ENCODE measurements around the gene RBM33.

RBM33 gene

DNA sequence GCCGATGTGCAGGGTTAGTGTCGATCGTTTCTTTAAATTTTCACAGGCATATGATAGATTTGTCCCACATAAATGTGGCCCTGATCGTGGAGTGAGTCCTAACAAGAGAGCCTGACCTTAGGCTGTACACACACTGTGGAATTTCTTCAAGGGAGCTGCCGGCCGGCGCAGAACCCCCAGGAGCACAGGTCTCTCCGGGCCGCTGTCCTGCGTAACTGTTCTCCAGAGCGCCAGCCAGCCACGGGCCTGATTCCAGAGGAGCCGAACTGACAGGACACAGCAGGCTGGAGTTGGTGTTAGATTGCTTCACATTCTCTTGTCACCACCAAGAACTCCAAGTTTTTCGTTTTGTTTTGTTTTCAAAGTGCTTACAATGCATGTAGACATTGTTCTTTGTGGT is 130.5 kb downstream of the RBM33 start:
- no peak for DNase-seq (ENCODE audit: low read depth)

DNA sequence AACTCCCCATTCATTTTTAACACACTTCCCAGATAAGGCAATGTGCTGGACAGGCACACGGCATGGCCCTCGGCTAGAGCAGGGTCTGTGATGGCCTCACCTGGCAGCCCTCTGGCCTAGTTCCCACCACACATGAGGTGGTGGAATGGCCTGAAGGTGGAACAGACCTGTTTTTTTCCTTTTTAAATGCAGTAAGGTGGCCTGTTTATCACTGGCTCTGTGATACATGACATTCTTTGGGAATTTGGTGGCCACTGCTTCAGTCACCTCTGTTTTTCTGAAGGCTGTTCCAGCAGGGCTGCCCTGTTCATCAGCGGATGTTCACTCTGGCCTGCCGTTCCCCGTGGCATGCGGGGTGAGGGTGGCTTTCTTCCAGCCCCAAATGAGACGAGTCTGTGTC is 131.2 kb downstream of the RBM33 start:
- no peak for DNase-seq (ENCODE audit: low read depth)

DNA sequence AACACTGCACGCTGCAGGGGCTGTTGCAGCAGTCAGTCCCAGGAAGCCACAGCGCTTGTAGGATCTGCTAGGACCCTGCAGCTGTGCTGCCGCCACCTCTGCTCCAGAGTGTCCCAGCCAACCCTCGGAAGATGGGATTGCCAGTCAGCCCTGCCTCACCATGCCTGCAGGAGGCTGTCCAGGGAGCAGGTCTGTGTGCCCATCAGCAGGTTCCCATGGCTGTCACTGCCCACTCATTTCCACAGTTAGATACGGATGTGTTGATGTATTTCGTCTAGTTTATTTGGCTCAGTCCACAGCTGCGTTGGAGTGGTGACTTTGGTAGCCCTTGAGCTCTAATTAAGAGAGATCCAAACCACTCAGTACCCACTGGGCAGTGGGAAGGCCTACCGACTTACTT is 132.1 kb downstream of the RBM33 start:
- DNase-seq (ENCODE audit: low read depth), result no peak

DNA sequence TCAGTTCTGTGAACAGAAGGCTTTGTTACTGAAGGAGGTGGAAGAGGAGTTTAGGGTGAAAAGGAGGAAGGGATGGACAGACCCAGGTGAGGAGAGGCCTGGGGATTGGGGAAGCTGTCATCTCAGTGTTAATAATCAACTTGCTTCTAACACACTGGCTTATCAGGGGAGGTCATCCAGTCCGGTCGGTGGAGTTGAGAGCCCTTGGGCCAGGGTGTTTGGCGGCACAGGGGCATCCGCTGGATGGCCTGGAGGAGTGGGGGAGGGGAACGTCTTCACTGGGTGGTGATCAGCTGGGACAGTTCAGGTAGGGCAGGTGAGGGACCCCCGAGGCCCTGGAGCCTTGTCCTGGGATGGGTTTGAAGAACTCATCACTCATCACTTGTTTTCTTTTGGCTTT is 133.9 kb downstream of the RBM33 start:
- no peak for DNase-seq (ENCODE audit: low read depth)

DNA sequence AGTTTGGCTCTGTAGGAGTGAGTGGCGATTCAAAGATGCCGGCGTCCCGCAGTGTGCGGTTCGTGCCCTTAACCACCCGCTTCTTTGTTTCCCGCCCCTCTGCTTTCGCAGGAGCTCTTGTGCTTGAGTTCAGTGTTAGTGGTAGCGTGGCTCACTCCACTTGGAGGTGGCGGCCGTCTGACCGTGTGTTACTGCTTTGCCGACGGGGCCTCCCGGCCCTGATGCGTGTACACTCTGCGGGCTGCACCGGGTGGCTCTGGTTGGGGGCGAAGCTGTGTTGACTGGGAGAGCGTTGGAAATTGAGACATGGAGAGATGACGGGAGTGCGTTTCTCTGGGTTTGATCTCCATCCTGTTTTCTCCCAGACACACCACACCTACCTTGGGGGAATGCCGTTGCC is 136.4 kb downstream of the RBM33 start:
- DNase-seq (ENCODE audit: low read depth), result no peak

DNA sequence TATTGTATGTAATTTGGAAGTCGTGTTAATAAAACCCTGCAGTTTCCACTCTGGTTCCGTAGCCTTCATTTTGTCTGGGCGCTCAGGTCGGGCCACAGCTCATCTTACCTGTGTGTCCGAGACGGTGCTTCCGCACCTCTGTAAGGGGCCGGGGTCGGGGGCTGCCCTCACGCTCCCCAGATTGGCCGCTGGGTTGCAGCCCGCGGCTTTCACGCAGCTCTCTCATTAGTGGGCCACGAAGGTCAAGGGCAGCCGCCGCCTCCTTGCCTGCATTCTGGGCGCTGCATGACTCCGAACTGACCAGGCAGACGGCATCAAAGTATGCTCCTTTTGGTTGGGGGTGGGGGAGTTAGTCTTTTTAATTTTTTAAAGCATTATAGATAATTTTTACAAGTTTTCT is 137.0 kb downstream of the RBM33 start:
- no peak for DNase-seq (ENCODE audit: low read depth)

DNA sequence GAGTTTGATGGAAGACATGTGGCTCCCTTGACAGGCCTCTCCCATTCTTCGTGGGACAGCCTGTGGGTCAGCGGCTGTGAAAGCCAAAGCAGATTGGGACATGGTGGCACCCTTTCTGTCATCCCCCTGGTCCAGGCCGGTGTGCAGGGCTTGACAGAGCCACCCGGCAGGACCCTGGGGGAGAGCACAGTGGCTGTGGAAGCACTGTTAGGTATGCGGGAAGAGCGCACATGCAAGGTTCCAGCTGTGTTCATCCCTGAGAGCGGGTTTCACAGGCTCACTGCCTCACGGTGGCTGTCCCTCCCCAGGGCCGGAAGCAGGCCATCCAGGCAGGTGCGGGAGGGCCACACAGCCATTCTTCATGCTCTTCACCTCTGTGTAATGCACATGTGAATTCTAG is 138.0 kb downstream of the RBM33 start:
- no peak for DNase-seq (ENCODE audit: low read depth)

DNA sequence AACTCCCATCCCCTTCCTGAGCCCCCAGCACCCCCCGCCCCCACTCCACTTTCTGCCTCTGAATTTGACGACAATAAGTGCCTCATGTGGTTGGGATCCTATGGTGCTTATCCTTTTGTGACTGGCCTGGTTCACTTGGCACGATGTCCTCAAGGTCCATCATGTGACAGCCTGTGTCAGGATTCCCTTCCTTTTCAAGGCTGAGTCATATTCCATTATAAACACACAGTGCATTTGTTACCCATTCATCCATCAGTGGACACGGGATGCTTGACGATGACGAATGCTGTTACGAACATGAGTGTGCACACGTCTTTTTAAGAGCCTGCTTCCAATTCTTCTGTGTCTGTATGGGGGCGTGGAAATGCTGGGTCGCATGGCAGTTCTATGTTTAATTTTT is 141.1 kb downstream of the RBM33 start:
- DNase-seq (ENCODE audit: low read depth), result no peak

DNA sequence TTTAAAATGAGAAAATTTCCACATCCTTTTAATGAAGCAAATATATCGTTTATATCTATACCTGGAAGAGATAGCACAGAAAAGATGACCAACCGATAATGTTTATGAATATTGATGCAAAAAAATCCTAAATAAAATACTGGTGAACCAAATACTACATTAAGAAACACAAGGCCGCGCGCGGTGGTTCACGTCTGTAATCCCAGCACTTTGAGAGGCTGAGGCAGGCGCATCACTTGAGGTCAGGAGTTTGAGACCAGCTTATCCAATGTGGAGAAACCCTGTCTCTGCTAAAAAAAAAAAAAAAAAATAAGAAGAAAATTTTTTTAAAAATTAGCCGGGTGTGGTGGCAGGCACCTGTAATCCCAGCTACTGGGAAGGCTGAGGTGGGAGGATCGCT is 142.0 kb downstream of the RBM33 start:
- no peak for DNase-seq (ENCODE audit: low read depth)

DNA sequence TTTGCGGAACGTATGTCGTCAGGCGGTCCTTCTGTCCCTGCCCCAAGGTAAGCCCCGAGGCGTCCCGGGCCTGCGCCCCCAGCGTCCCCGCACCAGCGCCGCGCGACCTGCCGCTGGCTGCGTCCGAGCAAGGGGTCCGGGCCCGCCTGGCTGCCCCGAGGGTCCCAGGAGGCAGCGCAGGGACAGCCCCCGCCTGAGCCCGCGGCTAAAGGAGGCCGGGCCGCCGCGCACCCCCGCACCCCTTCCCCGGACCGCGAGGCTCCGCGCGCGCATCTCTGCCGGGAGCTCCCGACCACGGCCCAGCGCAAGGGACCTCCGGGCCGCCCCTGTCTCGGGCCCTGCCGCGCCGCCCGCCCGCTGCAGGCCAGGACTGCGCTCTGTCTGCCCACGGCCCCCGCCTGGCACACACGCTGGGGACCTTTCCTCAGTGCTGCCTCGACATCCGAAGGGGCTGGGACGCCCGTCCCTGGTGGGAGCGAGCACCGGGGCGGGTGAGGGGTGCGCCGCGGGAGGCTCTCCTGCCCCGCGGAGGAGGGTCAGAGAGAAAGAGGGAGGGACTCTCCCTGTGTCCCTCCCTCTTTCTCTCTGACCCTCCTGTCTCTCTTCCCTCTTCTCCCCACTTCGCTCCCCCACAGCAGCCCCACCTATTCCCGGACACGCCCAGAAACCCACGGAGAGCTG is 142.8 kb downstream of the RBM33 start:
- DNase-seq (ENCODE audit: low read depth), result no peak

DNA sequence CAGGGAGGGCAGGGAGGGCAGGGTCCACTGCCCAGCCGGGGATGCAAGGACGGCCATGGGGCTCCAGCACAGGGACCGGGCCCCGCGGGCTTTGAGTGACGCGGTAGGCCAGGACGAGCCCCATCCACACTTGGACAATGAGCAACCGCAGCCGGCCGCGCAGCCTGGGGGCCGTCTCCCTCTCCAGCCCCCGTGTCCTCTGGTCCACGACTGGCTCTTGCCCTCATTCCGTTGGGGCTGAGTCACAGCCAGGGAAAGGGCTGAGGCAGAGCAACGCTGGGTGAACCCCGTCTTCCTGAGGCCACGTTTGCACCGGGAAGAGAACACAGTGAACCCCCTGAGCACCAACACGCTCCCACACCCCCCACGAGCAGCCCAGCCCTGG is 144.1 kb downstream of the RBM33 start:
- DNase-seq (ENCODE audit: low read depth), result no peak

DNA sequence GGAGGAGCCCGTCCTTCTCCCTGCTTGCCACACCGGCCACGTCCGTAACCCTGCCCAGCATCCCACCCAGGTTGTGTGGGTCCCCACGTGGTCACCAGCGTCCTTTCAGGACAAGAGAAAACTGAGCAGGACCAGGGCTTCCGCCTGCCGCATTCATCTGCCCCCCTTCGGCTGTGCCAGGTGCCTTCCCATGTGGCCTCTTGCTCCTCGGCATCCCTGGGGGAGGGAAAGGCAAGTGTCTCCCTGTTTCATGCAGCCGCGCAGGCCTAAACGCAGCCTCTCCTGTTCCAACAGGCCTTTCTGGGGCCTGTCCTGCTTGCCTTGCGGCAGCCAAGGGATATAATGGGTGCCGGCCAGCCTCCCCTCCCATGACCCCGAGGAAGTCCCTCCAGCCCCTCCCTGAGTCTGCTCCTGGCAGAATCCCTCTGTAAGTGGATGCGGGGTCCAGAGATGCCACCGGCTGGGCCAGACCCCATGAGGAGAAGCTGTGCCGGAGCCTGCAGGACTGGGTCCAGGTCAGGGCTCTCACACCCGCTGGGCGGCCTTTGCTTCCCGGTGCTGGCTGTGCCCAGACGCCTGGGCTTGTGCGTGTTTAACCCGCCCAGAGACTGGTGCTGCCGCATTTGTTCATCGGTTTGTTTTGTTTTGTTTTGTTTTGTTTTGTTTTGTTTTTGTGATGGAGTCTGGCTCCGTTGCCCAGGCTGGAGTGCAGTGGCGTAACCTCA is 144.7 kb downstream of the RBM33 start:
- no peak for DNase-seq (ENCODE audit: low read depth)

DNA sequence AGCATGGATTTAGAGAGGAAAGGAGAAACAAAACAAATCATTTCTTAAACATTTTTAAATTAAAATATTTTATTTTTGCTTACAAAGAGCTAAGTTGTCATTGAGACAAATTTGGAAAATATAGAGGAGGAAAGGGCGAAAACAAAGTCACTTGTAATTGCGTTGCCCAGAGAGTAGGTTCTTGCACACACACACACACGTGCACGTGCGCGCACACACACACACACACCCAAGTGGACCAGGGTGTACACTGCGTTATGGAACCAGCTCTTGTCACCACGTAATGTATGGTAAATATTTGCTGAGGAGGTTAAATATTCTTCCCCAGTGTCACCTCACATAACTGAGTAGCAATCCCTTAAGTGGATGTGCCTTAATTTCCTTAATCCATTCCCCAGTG is 146.2 kb downstream of the RBM33 start:
- no peak for DNase-seq (ENCODE audit: low read depth)

DNA sequence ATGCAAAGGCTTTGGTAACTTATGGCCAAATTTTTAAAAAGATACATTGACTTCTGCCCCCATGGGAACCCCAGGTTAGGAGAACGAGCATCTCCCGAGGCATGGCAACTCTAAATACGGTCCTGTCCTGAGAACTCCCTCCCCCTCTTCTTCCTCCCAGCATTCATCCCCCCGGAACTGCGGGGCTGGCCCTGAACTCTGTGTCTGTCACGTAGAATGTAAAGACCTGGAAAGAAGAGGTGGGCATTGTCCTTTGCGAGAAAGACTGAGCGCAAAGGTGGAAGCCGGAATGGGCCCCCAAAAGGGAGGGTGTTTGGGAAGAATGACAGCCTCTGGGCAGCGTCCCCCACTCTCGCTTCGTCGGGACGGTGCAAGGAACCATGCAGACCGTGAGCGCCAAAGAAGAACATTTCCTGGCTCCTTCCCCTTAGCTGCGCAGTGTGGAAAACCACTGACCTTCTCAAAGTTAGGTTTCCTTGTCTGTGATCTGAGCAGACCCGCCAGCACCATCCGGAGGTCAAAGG is 146.8 kb downstream of the RBM33 start:
- DNase-seq (ENCODE audit: low read depth), result no peak

DNA sequence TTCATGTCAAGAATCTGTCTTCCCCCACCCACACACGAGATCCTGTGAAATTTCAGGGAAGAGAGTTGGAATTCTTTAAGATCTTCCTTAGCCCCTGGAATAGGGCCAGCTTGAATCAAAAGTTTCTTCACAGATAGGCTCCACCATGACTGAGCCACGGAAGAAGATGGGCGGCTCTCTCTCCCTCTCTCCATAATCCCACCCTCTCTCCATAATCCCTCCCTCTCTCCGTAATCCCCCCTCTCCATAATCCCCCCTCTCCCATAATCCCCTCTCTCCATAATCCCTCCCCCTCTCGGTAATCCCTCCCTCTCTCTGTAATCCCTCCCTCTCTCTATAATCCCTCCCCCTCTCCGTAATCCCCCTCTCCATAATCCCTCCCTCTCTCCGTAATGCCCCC is 147.4 kb downstream of the RBM33 start:
- no peak for DNase-seq (ENCODE audit: low read depth)

DNA sequence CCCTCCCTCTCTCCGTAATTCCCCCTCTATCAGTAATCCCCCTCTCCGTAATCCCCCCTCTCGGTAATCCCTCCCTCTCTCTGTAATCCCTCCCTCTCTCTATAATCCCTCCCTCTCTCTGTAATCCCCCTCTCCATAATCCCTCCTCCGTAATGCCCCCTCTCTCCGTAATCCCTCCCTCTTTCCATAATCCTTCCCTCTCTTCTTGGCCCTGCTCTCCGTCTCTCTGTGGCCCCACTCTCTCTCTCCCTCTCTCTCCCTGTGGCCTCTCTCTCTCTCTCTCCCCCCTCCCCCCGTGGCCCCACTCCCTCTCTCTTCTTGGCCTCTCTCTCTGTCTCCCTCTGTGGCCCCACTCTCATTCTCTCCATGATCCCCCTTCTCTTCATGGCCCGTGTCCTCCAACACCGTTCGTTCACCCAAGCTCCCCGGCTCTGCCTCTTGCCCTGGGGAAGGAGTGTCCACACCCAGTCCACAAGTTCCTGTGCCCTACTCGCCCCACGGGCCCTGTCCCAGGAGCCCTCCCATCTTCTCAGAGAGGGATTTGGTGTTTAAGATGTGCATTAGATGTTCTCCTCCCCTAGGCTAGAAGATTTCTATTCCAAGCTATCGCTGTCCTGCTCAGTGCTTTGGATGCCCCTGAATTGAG is 148.0 kb downstream of the RBM33 start:
- DNase-seq (ENCODE audit: low read depth), result no peak

DNA sequence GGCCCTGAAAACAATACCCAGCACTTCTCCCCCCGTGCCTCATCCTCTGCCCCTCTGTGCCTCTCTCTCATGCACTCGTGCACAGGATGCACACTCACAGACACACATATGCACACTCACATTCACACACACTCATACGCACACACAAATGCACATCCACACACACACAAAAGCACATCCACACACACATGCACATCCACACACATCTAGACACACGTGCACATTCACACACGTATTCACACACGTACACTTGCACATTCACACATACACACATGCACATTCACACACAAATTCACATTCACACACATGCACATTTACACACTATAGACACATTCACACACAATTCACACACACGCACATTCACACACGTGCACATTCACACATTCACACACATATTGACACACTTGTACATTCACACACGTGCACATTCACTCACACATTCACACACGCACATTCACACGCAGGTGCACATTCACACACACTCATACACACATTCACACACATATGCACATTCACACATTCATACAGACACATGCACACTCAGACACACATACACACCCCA is 148.6 kb downstream of the RBM33 start:
- DNase-seq (ENCODE audit: low read depth), result no peak

DNA sequence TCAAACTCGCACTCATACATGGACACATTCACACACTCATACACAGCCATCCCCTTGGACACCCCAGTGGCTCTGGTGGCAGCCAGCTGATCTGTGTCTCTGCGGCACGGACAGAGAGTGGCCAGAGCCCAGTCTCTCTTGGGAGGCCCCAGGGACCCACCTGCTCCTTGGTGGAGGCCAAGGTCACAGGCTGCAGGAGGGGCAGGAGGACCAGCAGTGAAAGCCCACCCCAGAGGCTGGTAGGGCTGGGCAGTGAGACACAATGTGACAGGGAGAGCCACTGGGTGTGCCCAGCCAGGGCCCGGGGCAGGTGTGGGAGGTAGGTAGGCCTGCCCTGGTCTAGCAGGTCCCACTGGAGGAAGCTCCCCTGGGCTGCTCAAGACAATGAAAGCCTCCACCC is 149.3 kb downstream of the RBM33 start:
- no peak for DNase-seq (ENCODE audit: low read depth)

DNA sequence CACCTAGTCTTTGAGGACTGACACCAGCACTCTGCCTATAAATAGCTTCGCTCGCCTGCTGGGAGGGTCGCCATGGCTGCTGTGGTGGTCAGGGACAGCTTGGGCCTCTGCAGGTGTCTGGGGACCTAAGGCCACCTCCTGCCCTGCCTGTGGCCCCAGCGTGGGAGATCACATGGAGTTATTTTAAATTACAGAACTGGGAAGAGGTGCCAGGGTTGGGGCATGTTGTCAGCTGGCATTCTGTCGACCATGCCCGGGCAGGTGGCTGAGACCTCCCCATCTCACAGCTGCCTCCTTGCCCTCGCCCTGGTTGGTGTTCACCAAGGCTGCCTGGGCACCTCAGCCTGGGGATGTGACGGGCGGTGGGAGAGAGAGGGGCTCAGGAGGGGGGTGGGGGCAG is 149.7 kb downstream of the RBM33 start:
- no peak for DNase-seq (ENCODE audit: low read depth)

DNA sequence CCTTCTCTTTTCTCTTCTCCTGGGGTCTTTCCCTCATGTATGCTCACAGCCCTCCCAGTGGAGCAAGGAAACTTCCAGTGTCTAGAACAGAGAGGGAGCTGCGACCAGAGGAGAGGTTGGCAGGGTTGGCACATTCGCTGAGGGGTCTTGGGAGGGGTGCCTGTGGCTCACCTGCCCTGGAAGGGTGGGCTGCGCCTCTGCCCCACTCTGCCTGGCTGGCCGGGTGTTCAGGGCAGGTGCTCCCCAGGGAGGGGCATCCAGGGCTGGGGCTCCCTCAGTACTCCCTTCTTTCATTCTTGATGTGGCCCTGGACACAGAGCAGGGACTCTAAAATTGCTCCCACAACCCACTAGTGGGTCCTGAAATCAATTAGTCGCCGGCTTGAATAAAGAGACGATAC is 150.9 kb downstream of the RBM33 start:
- no peak for DNase-seq (ENCODE audit: low read depth)

DNA sequence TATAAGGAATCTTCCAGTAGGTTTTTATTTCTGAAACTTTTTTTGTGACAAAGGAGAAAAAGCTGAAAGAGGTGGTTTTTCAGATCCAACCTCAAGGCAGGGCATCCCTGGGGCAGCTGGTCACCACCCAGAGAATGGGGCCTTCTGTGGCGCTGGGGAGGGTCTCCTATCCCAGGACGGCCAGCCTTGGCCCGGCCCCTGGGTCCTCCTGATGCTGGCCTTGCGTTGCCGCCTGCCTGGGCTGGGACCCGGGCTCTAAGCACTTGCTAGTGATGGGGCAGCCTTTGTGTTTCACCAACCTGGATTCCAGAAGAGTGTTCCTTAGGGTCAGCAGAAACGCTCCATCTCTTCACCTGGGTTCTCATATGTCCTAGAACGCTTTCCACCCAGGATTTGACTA is 151.5 kb downstream of the RBM33 start:
- no peak for DNase-seq (ENCODE audit: low read depth)

DNA sequence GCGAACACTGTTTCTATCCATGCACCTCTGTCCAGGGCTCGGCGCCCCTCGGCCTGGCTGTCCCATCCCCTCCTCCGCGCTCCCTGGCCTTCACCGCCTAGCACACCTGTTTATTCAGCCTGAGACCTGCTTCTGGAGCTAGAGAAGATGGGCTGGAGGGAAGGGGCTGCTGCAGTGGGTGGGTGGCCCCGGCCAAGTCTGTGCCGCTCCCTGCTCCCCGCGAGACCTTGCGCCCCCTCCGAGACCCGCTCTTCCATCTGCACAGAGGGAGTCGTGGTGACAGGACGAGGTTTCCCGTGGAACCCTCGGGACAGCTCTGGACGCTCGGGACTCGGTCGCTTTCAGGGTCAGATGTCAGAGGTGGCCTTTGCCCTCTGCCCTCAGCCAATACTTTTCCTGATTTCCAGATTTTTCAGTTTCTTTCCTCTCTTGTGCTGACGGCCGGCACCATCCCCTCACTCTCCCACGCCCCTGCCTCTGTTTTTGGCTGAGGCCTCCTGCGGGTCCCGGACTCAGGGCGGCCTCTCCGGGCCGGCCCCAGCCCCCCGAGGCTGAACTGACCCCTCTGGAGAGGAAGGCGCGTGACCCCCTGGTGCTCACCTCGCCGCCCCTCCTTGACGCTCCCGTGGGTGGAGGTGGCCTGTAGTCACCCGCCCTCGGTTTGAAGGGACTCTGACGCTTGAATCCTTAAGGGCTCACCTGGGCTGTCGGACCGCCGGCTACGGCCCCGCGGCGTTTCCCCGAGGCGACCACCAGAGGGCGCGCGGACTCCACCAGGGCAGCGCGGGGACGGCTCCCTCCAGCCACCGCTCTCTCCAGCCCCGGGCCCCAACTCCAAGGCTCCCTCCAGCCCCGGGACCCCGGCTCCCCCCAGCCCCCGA is 152.2 kb downstream of the RBM33 start:
- no peak for DNase-seq (ENCODE audit: low read depth)

All from GM04504 (cell line).